HepG2 (cell line): Measurements from ENCODE around the gene DDX23. TPM values are rescaled to one million over a fixed set of nuclear protein-coding genes. Genes with fewer than 3 reads are reported as not detected.
A peak's percentile ranks its signal among the peaks of the same experiment; 100 is the strongest.
"Not testable (repeated sequence)": the region's sequence is repeated elsewhere in the genome, so short reads cannot be mapped to it uniquely, and the experiment has no call there.

Experiments
- ATAC-seq: fragments of 200-7000 bp; cut with Tn5 transposase; 3 replicates; pipeline ENCODE4 v1.9.1; 2020; ENCODE audit warnings: mild to moderate bottlenecking, moderate library complexity
- BruUV-seq: library from RNA; stranded (reverse); fragments of 400-500 nt; replicated peaks from 2 replicates; lab custom pipeline; 2021; lab: Mats Ljungman, UMichigan
- CTCF ChIA-PET: fragments of 300-600 bp; formaldehyde crosslinking; extraction: SDS; loops from one replicate; lab custom pipeline; 2021; ENCODE audit warnings: low total read pairs, inconsistent platforms, low intra/inter-chr PET ratio; lab: Yijun Ruan, JAX
- POLR2A ChIA-PET: fragments of 350-600 bp; sonication (Branson Sonifier 250); formaldehyde crosslinking; loops from one replicate; lab custom pipeline; 2020; ENCODE audit warnings: antibody characterized with exemption, inconsistent platforms; lab: Yijun Ruan, JAX
- DNase-seq: peaks from one replicate; pipeline ENCODE4 v3.0.0-alpha.2; 2015; ENCODE audit warnings: low spot score
- FAIRE-seq: peaks from 3 replicates; lab custom pipeline; 2011; peaks lifted over from hg19 to GRCh38; lab: Jason Lieb, UNC
- H2AFZ ChIP-seq: one replicate; pipeline ENCODE4 v1.6.1; 2011; ENCODE audit warnings: low read length, inconsistent platforms
- H3K27ac ChIP-seq: fragments of 300-600 bp; 3 replicates; pipeline ENCODE4 v1.8.0; 2011; ENCODE audit warnings: mixed run types, mild to moderate bottlenecking, mixed read lengths, low read length, inconsistent platforms; ENCODE audit not compliant: insufficient read depth; ENCODE audit errors: extremely low read length
- H3K27me3 ChIP-seq, 2 experiments: fragments of 200-600 bp in 1 of 2; 2 replicates in 1 of 2; 3 replicates in 1 of 2; pipeline versions ENCODE4 v1.6.0 to v1.8.0; 2011; ENCODE audit warnings: low read length in 2 of 2, mild to moderate bottlenecking in 2 of 2, moderate library complexity in 2 of 2, inconsistent platforms in 1 of 2; ENCODE audit not compliant: insufficient read depth in 2 of 2, control insufficient read depth in 1 of 2
- H3K36me3 ChIP-seq, 2 experiments: fragments of 200-600 bp in 1 of 2; replicated peaks in 1 of 2; 2 replicates in 1 of 2; 3 replicates in 1 of 2; pipeline versions ENCODE4 v1.5.1 to v1.8.0; 2011; ENCODE audit warnings: low read length in 2 of 2, inconsistent platforms in 1 of 2; ENCODE audit not compliant: insufficient read depth in 2 of 2, control insufficient read depth in 1 of 2
- H3K4me1 ChIP-seq: 2 replicates; pipeline ENCODE4 v1.5.1; 2012; ENCODE audit warnings: low read length, inconsistent platforms; ENCODE audit not compliant: insufficient read depth
- H3K4me2 ChIP-seq: 2 replicates; pipeline ENCODE4 v1.6.0; 2011; ENCODE audit warnings: low read depth, low read length, inconsistent platforms
- H3K4me3 ChIP-seq, 3 experiments: fragments of 200-600 bp in 1 of 3; sonication (generic), shearing (Covaris generic) in 1 of 3; replicated peaks in 1 of 3; 2 replicates each; pipeline ENCODE4 v1.5.1; 2011 to 2016; ENCODE audit warnings: low read length in 3 of 3, inconsistent platforms in 2 of 3, low read depth in 2 of 3, mild to moderate bottlenecking in 2 of 3, control low read depth in 1 of 3, mixed read lengths in 1 of 3; ENCODE audit not compliant: insufficient read depth in 1 of 3
- H3K79me2 ChIP-seq: one replicate; pipeline ENCODE4 v1.6.1; 2011; ENCODE audit warnings: low read length, inconsistent platforms; ENCODE audit not compliant: insufficient read depth
- H3K9ac ChIP-seq: 2 replicates; pipeline ENCODE4 v1.6.0; 2011; ENCODE audit warnings: mild to moderate bottlenecking, low read depth, low read length, inconsistent platforms; ENCODE audit not compliant: insufficient read depth
- H3K9me3 ChIP-seq: 2 replicates; pipeline ENCODE4 v1.5.1; 2012; ENCODE audit warnings: mild to moderate bottlenecking, low read length
- H4K20me1 ChIP-seq: 2 replicates; pipeline ENCODE4 v1.6.0; 2011; ENCODE audit warnings: inconsistent platforms, mild to moderate bottlenecking, low read length, moderate library complexity; ENCODE audit not compliant: insufficient read depth
- SYNCRIP ChIP-seq: fragments of 200-400 bp; formaldehyde crosslinking; IDR thresholded peaks from 2 replicates; pipeline ENCODE4 v1.6.1; 2018; ENCODE audit warnings: mild to moderate bottlenecking, low read depth, low read length; ENCODE audit not compliant: insufficient read depth
- ZNF121 ChIP-seq: sonication (generic); formaldehyde crosslinking; IDR thresholded peaks from 2 replicates; pipeline ENCODE4 v1.5.0; 2020; ENCODE audit warnings: mild to moderate bottlenecking, missing genetic modification reagents
- ZNF382 ChIP-seq: sonication (generic); formaldehyde crosslinking; IDR thresholded peaks from 2 replicates; pipeline ENCODE4 v1.5.0; 2020; ENCODE audit warnings: missing genetic modification reagents, mild to moderate bottlenecking, borderline replicate concordance
- ZNF768 ChIP-seq: sonication (generic); formaldehyde crosslinking; IDR thresholded peaks from 2 replicates; pipeline ENCODE4 v1.4.0; 2020; ENCODE audit warnings: missing genetic modification reagents
- WGBS: methylation state at CpG from one replicate; pipeline ENCODE4 v1.1.6; 2017; ENCODE audit warnings: low lambda C conversion rate; 5-methylcytosine and 5-hydroxymethylcytosine counted together
- in situ Hi-C: cut with HindIII; loops from 2 replicates; pipeline ENCODE4 v1.10.0; 2017; ENCODE audit warnings: low pct_unique_long_range_greater_than_20kb; ENCODE audit not compliant: extremely low pct_ligation_motif_present
- intact Hi-C: fragments of 100-400 bp; cut with micrococcal nuclease; formaldehyde crosslinking; loops from one replicate; pipeline ENCODE4 v1.10.0; 2022; ENCODE audit not compliant: unreplicated experiment
- polyA plus RNA-seq, 8 experiments: library from polyadenylated mRNA; depleted of rRNA in 3 of 8; stranded (reverse) in 7 of 8; unstranded in 1 of 8; fragments of >200 nt; fragmentation: Illumina TruSeq in 4 of 8; extraction: Trizol in 4 of 8; gene quantifications; 2 replicates each; pipeline versions ENCODE4 v1.2.1 to v1.2.3, GENCODE V29; 2011 to 2016; ENCODE audit warnings: low read depth in 4 of 8, missing spikeins in 1 of 8, mixed read lengths in 1 of 8; ENCODE audit not compliant: insufficient read depth in 1 of 8
- total RNA-seq, 5 experiments: library from RNA; depleted of rRNA; stranded (reverse); fragments of >200 nt; fragmentation: Illumina TruSeq; extraction: Trizol; gene quantifications; 2 replicates each; pipeline ENCODE4 v1.2.3, GENCODE V29; 2016; ENCODE audit warnings: low read depth in 1 of 5
- TF ChIP-seq, protein P1 (sequence below): sonication (generic); formaldehyde crosslinking; IDR thresholded peaks from 2 replicates; pipeline ENCODE4 v1.4.0; 2020; ENCODE audit warnings: missing genetic modification reagents

The DDX23 gene
- total and polyA plus RNA-seq, 2 of the 13 experiments (the other 11 are each of a cell fraction or from before 2014, with no cell fraction given), result 35.7 to 90.0 TPM

DNA sequence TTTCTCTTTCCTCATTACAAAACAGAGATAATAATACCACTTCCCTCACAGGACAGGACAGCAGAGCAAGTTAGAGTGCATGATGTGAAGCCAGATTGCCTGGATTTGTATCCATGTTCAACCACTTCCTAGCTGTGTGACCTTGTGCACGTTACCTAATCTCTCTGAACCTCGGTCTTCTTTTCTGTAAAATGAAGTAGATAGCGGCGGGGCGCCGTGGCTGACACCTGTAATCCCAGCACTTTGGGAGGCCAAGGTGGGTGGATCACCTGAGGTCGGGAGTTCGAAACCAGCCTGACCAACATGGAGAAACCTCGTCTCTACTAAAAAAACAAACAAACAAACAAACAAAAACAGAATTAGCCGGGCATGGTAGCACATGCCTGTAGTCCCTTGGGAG, 3.0 kb upstream of the DDX23 start:
- peaks cover 21% of the 10 kb centered on the region for H3K4me1 ChIP-seq
- intact Hi-C loops, H2AFZ ChIP-seq, H3K27me3 ChIP-seq, H3K36me3 ChIP-seq, FAIRE-seq, H3K4me3 ChIP-seq, BruUV-seq, H3K9me3 ChIP-seq, H4K20me1 ChIP-seq, H3K9ac ChIP-seq, DNase-seq, ATAC-seq, H3K27ac ChIP-seq, H3K4me2 ChIP-seq: not testable (repeated sequence)
- ChIA-PET POLR2A (interaction anchor here (8.2 kb wide), 1 partner anchor 12 kb away, joined by 115 read pairs; the partner anchor contains the start of gene RND1), CTCF (interaction anchor here (3.9 kb wide), 1 partner anchor 32 kb away, joined by 16 read pairs; no protein-coding TSS in a partner anchor)
- WGBS, result 78% methylated on average over 10 of the region's 10 CpGs
- in situ Hi-C loops, result loop anchor here (5.0 kb wide), 2 partner anchors 32 to 82 kb away; no protein-coding TSS in a partner anchor
- H3K79me2 ChIP-seq, result peaks cover 20% of the 10 kb centered on the region
- TF ChIP-seq ZNF768, result peak; percentile 85
- TF ChIP-seq, protein P1, sequence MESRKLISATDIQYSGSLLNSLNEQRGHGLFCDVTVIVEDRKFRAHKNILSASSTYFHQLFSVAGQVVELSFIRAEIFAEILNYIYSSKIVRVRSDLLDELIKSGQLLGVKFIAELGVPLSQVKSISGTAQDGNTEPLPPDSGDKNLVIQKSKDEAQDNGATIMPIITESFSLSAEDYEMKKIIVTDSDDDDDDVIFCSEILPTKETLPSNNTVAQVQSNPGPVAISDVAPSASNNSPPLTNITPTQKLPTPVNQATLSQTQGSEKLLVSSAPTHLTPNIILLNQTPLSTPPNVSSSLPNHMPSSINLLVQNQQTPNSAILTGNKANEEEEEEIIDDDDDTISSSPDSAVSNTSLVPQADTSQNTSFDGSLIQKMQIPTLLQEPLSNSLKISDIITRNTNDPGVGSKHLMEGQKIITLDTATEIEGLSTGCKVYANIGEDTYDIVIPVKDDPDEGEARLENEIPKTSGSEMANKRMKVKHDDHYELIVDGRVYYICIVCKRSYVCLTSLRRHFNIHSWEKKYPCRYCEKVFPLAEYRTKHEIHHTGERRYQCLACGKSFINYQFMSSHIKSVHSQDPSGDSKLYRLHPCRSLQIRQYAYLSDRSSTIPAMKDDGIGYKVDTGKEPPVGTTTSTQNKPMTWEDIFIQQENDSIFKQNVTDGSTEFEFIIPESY, result peak; percentile 58; the same call in 1 of the 2 replicates
- TF ChIP-seq, all 625 proteins: peak for 2; not testable (repeated sequence) for 623

DNA sequence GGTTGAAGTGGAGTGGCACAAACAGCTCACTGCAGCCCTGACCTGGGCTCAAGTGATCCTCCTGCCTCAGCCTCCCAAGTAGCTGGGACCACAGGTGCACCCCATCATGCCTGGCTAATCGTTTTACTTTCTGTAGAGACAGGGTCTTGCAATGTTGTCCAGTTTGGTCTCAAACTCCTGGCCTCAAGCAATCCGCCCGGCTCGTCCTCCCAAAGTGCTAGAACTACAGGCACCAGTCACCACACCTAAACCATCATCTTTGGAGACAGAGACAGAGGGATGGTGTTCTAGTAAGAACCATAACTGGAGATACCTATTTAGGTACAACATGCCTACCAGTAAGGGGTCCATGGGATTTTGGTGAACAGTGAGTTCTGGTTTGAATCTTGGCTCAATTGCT, 2.5 kb upstream of the DDX23 start:
- Histone ChIP-seq H3K36me3 (no peaks in the 10 kb centered on the region; a peak in 2 of 5 replicates), H3K4me3 (no peak overlapping the region), H3K79me2 (peaks cover 24% of the 10 kb centered on the region), H2AFZ (no peak overlapping the region), H3K4me1 (peaks cover 21% of the 10 kb centered on the region), H3K9me3 (no peaks in the 10 kb centered on the region), H3K27me3 (no peaks in the 10 kb centered on the region; a peak in 2 of 5 replicates), H3K27ac (no peak overlapping the region), H4K20me1 (no peaks in the 10 kb centered on the region; the same call in 1 of the 2 replicates), H3K4me2 (no peak overlapping the region), H3K9ac (no peak overlapping the region)
- no TSS peak for BruUV-seq
- intact Hi-C loops, result no loop called here
- ChIA-PET CTCF (interaction anchor here (2.8 to 3.9 kb wide), 3 partner anchors 33 to 82 kb away, joined by 16 to 64 read pairs (median 27); no protein-coding TSS in a partner anchor), POLR2A (interaction anchor here (8.2 kb wide), 1 partner anchor 12 kb away, joined by 115 read pairs; the partner anchor contains the start of gene RND1)
- WGBS, result 69% methylated on average over 4 of the region's 4 CpGs
- ATAC-seq (no peak), DNase-seq (no peak), FAIRE-seq (no peak)
- TF ChIP-seq ZNF121 (CRISPR knock-in tag) (peak; percentile 57; the same call in 1 of the 2 replicates), ZNF382 (no peak), SYNCRIP (no peak)
- in situ Hi-C loops, result loop anchor here (5.0 kb wide), 2 partner anchors 33 to 83 kb away; no protein-coding TSS in a partner anchor
